ENCODE data around the gene TMPO. TPM values are rescaled to one million over a fixed set of nuclear protein-coding genes. Genes with fewer than 3 reads are reported as not detected.

Gene TMPO, protein sequence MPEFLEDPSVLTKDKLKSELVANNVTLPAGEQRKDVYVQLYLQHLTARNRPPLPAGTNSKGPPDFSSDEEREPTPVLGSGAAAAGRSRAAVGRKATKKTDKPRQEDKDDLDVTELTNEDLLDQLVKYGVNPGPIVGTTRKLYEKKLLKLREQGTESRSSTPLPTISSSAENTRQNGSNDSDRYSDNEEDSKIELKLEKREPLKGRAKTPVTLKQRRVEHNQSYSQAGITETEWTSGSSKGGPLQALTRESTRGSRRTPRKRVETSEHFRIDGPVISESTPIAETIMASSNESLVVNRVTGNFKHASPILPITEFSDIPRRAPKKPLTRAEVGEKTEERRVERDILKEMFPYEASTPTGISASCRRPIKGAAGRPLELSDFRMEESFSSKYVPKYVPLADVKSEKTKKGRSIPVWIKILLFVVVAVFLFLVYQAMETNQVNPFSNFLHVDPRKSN
- total RNA-seq (100 to 1,000 TPM; 144 to 160 TPM), polyA plus RNA-seq (10 to 100 TPM; 21.7 to 52.1 TPM)

GRCh38 chr12:98515287-98516110 lies at the start of gene TMPO:
TSS of gene TMPO (plus strand) at chr12:98515590. CDS start at chr12:98515868, 278 bp downstream.
- Mint-ChIP-seq H3K9me3 (peaks cover 0 to 1% (median 0%) of the 10 kb centered on the region in 8 donors), H3K27me3 (peaks cover 0 to 3% of the 10 kb centered on the region in 2 donors), H3K4me3 (peak within 1 kb of the TSS; percentile 98 to 100 (median 100)), H3K4me1 (peaks cover 26 to 73% (median 44%) of the 10 kb centered on the region in 4 donors), H3K27ac (peak within 1 kb of the TSS; percentile 98 to 100 (median 99)), H3K36me3 (peaks cover 3 to 24% of the 10 kb centered on the region in 2 donors)
- Histone ChIP-seq H3K4me3 (ENCODE audit: low read length in 2 of 2) (peak within 1 kb of the TSS; percentile 78 to 98), H3K27me3 (ENCODE audit: insufficient read depth, low read length) (no peaks in the 10 kb centered on the region), H3K27ac (ENCODE audit: low read depth, low read length) (peak within 1 kb of the TSS; percentile 94), H3K36me3 (ENCODE audit: insufficient read depth, low read length) (no peaks in the 10 kb centered on the region), H3K4me1 (ENCODE audit: insufficient read depth, low read length) (peaks cover 56% of the 10 kb centered on the region), H3K9me3 (ENCODE audit: control insufficient read depth in 1 of 2, low read length in 2 of 2) (no peaks in the 10 kb centered on the region)
- intact Hi-C loops (cut with micrococcal nuclease) = loop anchor here (1.0 to 5.0 kb wide), 8 partner anchors 12 to 1752 kb away; partner anchors contain the start of genes APAF1, DEPDC4, IKBIP and NEDD1
- POLR2A ChIA-PET (ENCODE audit: partially characterized antibody) = interaction anchor here (0.7 to 7.8 kb wide), 16 partner anchors 11 to 136 kb away, joined by 3 to 175 read pairs (median 4); partner anchors contain the start of genes APAF1, IKBIP and SLC25A3
- CTCF ChIA-PET (ENCODE audit: partially characterized antibody) = interaction anchor here (0.7 to 18.0 kb wide), 16 partner anchors 10 to 116 kb away, joined by 3 to 326 read pairs (median 3); partner anchors contain the start of gene SLC25A3
- peak; percentile 91 to 99 (median 96) for DNase-seq

DNA sequence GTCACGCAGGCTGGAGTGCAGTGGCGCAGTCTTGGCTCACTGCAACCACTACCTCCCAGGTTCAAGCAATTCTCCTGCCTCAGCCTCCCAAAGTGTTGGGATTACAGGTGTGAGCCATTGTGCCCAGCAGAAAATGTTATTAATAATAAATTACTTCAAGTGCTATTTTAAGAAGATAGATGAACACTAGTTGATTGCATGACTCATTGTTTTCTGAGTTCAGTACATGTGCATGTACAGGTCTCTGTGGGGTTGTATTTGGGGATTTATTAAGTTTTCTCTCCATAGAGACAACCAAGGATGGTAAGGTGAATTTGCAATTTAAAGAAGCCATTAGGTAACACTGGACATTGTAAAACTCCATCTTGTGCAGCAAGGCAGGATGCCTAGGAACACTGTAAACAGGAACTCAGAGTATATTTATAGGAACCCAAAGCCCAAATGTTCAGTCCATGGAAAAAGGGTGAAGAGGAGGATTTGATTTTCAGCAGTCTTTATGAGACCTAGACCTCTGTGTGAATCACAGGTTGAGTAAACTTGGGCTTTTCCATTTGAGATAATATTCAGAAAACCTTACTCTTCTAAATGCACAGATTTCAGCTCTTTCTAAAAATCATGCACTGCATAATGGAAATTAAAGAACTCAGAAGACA lies 49.3 kb upstream of the TMPO start:
- Mint-ChIP-seq H3K27me3 (peaks cover 0 to 1% of the 10 kb centered on the region in 2 donors), H3K4me3 (no peak overlapping the region), H3K36me3 (no peaks in the 10 kb centered on the region), H3K9me3 (no peaks in the 10 kb centered on the region), H3K4me1 (no peaks in the 10 kb centered on the region), H3K27ac (no peak overlapping the region)
- ChIA-PET POLR2A (ENCODE audit: partially characterized antibody) (no interaction called here), CTCF (ENCODE audit: partially characterized antibody) (interaction anchor here (1.2 kb wide), 1 partner anchor 10 kb away, joined by 3 read pairs; no protein-coding TSS in a partner anchor)
- Histone ChIP-seq H3K36me3 (ENCODE audit: insufficient read depth, low read length) (no peaks in the 10 kb centered on the region), H3K4me1 (ENCODE audit: insufficient read depth, low read length) (no peaks in the 10 kb centered on the region), H3K27me3 (ENCODE audit: insufficient read depth, low read length) (no peaks in the 10 kb centered on the region), H3K4me3 (ENCODE audit: low read length in 2 of 2) (no peak overlapping the region), H3K27ac (ENCODE audit: low read depth, low read length) (no peak overlapping the region), H3K9me3 (ENCODE audit: control insufficient read depth in 1 of 2, low read length in 2 of 2) (no peaks in the 10 kb centered on the region)
- intact Hi-C loops (cut with micrococcal nuclease) = no loop called here
- no peak for DNase-seq

DNA sequence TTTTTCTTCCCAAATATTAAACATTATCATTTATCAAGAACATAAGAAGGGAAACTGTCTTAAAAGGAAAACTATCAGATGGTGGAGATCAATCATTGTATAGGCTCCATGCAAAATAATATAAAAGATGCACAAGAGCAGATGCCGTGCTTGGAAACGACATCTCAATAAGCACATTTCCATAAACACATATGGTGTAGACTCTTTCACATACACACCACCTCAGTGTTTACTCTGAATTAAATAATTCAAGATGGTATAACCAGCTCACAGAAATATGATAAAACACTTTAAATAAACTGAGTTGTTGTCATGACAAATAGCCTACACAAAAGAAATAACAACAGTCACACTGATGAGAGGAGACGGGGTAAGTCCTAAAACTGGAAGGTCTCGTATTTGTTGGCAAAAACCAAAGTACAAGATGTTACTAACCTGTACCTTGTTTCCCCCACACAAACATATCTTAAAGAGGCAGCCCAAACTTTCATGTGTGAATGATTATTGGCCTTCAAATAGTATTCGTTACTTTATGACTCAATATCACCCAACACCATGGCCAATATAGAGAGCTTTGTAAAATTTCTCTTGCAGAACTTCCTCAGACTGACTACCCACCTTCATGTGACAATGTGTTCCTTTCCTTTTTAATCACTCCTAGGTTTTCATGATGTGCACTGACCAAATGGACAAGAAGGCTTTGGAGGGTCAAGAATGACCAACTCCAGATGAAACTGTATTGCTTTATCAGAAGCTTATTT lies 48.6 kb upstream of the TMPO start:
- CTCF ChIA-PET (ENCODE audit: partially characterized antibody) = interaction anchor here (1.2 kb wide), 1 partner anchor 11 kb away, joined by 3 read pairs; no protein-coding TSS in a partner anchor
- Histone ChIP-seq H3K27me3 (ENCODE audit: insufficient read depth, low read length) (no peaks in the 10 kb centered on the region), H3K9me3 (ENCODE audit: control insufficient read depth in 1 of 2, low read length in 2 of 2) (no peaks in the 10 kb centered on the region), H3K4me1 (ENCODE audit: insufficient read depth, low read length) (no peaks in the 10 kb centered on the region), H3K27ac (ENCODE audit: low read depth, low read length) (no peak overlapping the region), H3K4me3 (ENCODE audit: low read length in 2 of 2) (no peak overlapping the region), H3K36me3 (ENCODE audit: insufficient read depth, low read length) (no peaks in the 10 kb centered on the region)
- Mint-ChIP-seq H3K36me3 (no peaks in the 10 kb centered on the region), H3K9me3 (no peaks in the 10 kb centered on the region), H3K4me1 (no peaks in the 10 kb centered on the region), H3K27ac (no peak overlapping the region), H3K27me3 (peaks cover 0 to 1% of the 10 kb centered on the region in 2 donors), H3K4me3 (no peak overlapping the region)
- intact Hi-C loops (cut with micrococcal nuclease) = no loop called here
- DNase-seq = no peak
- POLR2A ChIA-PET (ENCODE audit: partially characterized antibody) = no interaction called here

GRCh38 chr12:98469109-98469508 lies 46.3 kb upstream of the TMPO start:
- Mint-ChIP-seq H3K36me3 (no peaks in the 10 kb centered on the region), H3K9me3 (no peaks in the 10 kb centered on the region), H3K27me3 (peaks cover 0 to 2% of the 10 kb centered on the region in 2 donors), H3K4me1 (no peaks in the 10 kb centered on the region), H3K4me3 (no peak overlapping the region), H3K27ac (no peak overlapping the region)
- DNase-seq = no peak
- ChIA-PET CTCF (ENCODE audit: partially characterized antibody) (no interaction called here), POLR2A (ENCODE audit: partially characterized antibody) (no interaction called here)
- Histone ChIP-seq H3K27me3 (ENCODE audit: insufficient read depth, low read length) (no peaks in the 10 kb centered on the region), H3K27ac (ENCODE audit: low read depth, low read length) (no peak overlapping the region), H3K36me3 (ENCODE audit: insufficient read depth, low read length) (no peaks in the 10 kb centered on the region), H3K4me3 (ENCODE audit: low read length in 2 of 2) (no peak overlapping the region), H3K4me1 (ENCODE audit: insufficient read depth, low read length) (no peaks in the 10 kb centered on the region), H3K9me3 (ENCODE audit: control insufficient read depth in 1 of 2, low read length in 2 of 2) (no peaks in the 10 kb centered on the region)
- intact Hi-C loops (cut with micrococcal nuclease) = no loop called here

DNA sequence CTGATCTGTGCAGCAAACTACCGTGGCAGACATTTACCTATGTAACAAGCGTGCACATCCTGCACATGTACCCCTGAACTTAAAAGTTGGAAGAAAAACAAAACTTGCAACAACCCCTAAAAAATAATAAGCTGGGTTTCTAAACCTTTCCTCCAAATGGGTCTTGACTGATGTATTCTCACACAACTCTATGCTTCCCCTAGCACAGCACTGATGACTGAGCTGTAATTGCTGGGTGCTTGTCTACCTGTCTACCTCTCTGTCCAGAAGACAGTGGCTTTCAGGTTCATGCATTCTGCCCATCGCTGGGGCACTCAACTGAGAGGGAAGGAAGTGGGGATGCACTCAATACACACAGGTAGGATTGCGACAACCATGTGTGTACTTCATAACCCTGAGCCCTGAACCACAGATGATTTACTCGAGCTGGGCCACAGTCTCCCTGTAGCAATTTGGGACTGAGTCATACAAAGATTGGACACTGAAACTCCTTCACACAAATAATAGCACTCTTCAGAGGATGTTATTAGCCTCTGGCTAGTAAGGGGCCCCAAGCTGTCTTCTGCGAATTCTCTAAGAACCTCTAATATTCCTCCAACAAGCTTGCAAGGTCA lies 44.8 kb upstream of the TMPO start:
- H3K27ac ChIP-seq (ENCODE audit: low read depth, low read length) = no peak overlapping the region
- H3K4me3 ChIP-seq (ENCODE audit: low read length in 2 of 2) = no peak overlapping the region
- no peak for DNase-seq
- ChIA-PET POLR2A (ENCODE audit: partially characterized antibody) (no interaction called here), CTCF (ENCODE audit: partially characterized antibody) (interaction anchor here (0.8 to 1.3 kb wide), 4 partner anchors 11 to 69 kb away, joined by 3 to 5 read pairs (median 4); no protein-coding TSS in a partner anchor)
- Mint-ChIP-seq H3K4me3 (no peak overlapping the region), H3K27me3 (peaks cover 0 to 2% of the 10 kb centered on the region in 2 donors), H3K4me1 (no peaks in the 10 kb centered on the region), H3K27ac (no peak overlapping the region), H3K36me3 (no peaks in the 10 kb centered on the region), H3K9me3 (no peaks in the 10 kb centered on the region)
- no peaks in the 10 kb centered on the region for H3K9me3 ChIP-seq (ENCODE audit: control insufficient read depth in 1 of 2, low read length in 2 of 2)
- H3K36me3 ChIP-seq (ENCODE audit: insufficient read depth, low read length) = no peaks in the 10 kb centered on the region
- intact Hi-C loops (cut with micrococcal nuclease) = no loop called here
- H3K4me1 ChIP-seq (ENCODE audit: insufficient read depth, low read length) = no peaks in the 10 kb centered on the region
- H3K27me3 ChIP-seq (ENCODE audit: insufficient read depth, low read length) = no peaks in the 10 kb centered on the region

DNA sequence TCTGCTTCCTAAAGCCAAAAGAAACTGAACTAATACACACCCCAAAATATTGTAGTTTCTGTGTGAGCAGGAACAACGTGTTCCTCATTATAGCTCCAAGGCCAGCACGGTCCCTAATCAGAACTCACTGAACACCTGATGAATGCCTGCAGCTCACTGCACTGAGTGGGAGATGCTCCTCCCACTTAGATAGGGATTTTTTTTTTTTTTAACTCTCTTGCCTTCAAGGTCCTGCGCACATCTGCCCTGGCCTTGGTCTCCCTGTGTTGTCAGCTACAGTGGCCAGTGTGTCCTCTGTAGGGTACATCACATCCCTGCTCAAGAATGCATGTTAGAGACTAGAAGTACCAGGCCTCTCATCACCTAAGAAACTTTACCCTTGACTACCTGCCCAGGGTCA lies 44.3 kb upstream of the TMPO start:
- Mint-ChIP-seq H3K4me1 (no peaks in the 10 kb centered on the region), H3K27ac (no peak overlapping the region), H3K27me3 (peaks cover 0 to 2% of the 10 kb centered on the region in 2 donors), H3K36me3 (no peaks in the 10 kb centered on the region), H3K9me3 (no peaks in the 10 kb centered on the region), H3K4me3 (no peak overlapping the region)
- H3K27ac ChIP-seq (ENCODE audit: low read depth, low read length) = no peak overlapping the region
- ChIA-PET CTCF (ENCODE audit: partially characterized antibody) (interaction anchor here (1.3 kb wide), 1 partner anchor 20 kb away, joined by 5 read pairs; no protein-coding TSS in a partner anchor), POLR2A (ENCODE audit: partially characterized antibody) (no interaction called here)
- no peaks in the 10 kb centered on the region for H3K27me3 ChIP-seq (ENCODE audit: insufficient read depth, low read length)
- H3K4me3 ChIP-seq (ENCODE audit: low read length in 2 of 2) = no peak overlapping the region
- no peaks in the 10 kb centered on the region for H3K9me3 ChIP-seq (ENCODE audit: control insufficient read depth in 1 of 2, low read length in 2 of 2)
- no peaks in the 10 kb centered on the region for H3K36me3 ChIP-seq (ENCODE audit: insufficient read depth, low read length)
- intact Hi-C loops (cut with micrococcal nuclease) = no loop called here
- no peak for DNase-seq
- H3K4me1 ChIP-seq (ENCODE audit: insufficient read depth, low read length) = no peaks in the 10 kb centered on the region

Measured in CD4-positive, alpha-beta memory T cell (primary cell).